Natural killer cell (primary cell): Measurements from ENCODE around the gene MMEL1. TPM values are rescaled to one million over a fixed set of nuclear protein-coding genes. Genes with fewer than 3 reads are reported as not detected.

Experiments
- ATAC-seq, 3 donors: fragments of 150-1000 bp in 2 of 3; fragments of 200-7000 bp in 1 of 3; cut with Tn5 transposase; 1 replicate in 1 of 3; 2 replicates in 2 of 3; pipeline ENCODE4 v1.10.0; 2021; ENCODE audit warnings: mild to moderate bottlenecking in 2 of 3, moderate library complexity in 2 of 3
- DNase-seq, 2 donors: peaks; one replicate each; pipeline versions ENCODE4 v3.0.0 to v3.0.0-alpha.2; 2013 to 2021; ENCODE audit warnings: mixed read lengths in 1 of 2
- H3K27ac ChIP-seq: one replicate; pipeline ENCODE4 v1.5.1; 2013; ENCODE audit warnings: mild to moderate bottlenecking, low read length
- H3K27me3 ChIP-seq: one replicate; pipeline ENCODE4 v1.6.1; 2013; ENCODE audit warnings: low read length; ENCODE audit not compliant: control insufficient read depth, insufficient read depth
- H3K36me3 ChIP-seq: one replicate; pipeline ENCODE4 v1.6.1; 2013; ENCODE audit warnings: low read length; ENCODE audit not compliant: control insufficient read depth, insufficient read depth
- H3K4me1 ChIP-seq: one replicate; pipeline ENCODE4 v1.6.1; 2013; ENCODE audit warnings: low read length; ENCODE audit not compliant: control insufficient read depth, insufficient read depth
- H3K4me3 ChIP-seq: one replicate; pipeline ENCODE4 v1.5.1; 2013; ENCODE audit warnings: low read length
- H3K9me3 ChIP-seq: one replicate; pipeline ENCODE4 v1.6.1; 2013; ENCODE audit warnings: low read length; ENCODE audit not compliant: control insufficient read depth, insufficient read depth
- H3K27ac Mint-ChIP-seq, 2 donors: one replicate each; pipeline ENCODE4 v1.8.0; 2022; ENCODE audit warnings: mild to moderate bottlenecking in 2 of 2, mixed read lengths in 2 of 2, moderate library complexity in 1 of 2
- H3K27me3 Mint-ChIP-seq, 2 donors: one replicate each; pipeline ENCODE4 v1.8.0; 2022; ENCODE audit warnings: low read depth in 2 of 2, mixed read lengths in 2 of 2
- H3K36me3 Mint-ChIP-seq: one replicate; pipeline ENCODE4 v1.8.0; 2022; ENCODE audit warnings: mixed read lengths
- H3K4me1 Mint-ChIP-seq, 2 donors: one replicate each; pipeline ENCODE4 v1.8.0; 2022; ENCODE audit warnings: mixed read lengths in 2 of 2
- H3K4me3 Mint-ChIP-seq: one replicate; pipeline ENCODE4 v1.8.0; 2022; ENCODE audit warnings: mild to moderate bottlenecking, moderate library complexity, mixed read lengths
- H3K9me3 Mint-ChIP-seq, 2 donors: one replicate each; pipeline ENCODE4 v1.8.0; 2022; ENCODE audit warnings: mixed read lengths in 2 of 2
- CTCF ChIP-seq: fragments of 200-600 bp; IDR thresholded peaks from one replicate; pipeline ENCODE4 v1.8.0; 2022; ENCODE audit warnings: antibody characterized with exemption
- WGBS: methylation state at CpG from one replicate; pipeline ENCODE4 v1.1.7; 2013; ENCODE audit warnings: missing lambda C conversion rate; ENCODE audit not compliant: insufficient coverage; 5-methylcytosine and 5-hydroxymethylcytosine counted together
- intact Hi-C: fragments of 100-400 bp; cut with micrococcal nuclease; formaldehyde crosslinking; loops from one replicate; pipeline ENCODE4 v1.14.2; 2022
- total RNA-seq, 4 donors: library from RNA; stranded (reverse); fragments of 120-200 nt in 1 of 4; gene quantifications; one replicate each; pipeline versions ENCODE4 v1.2.3 to v1.2.4, GENCODE V29; 2013 to 2022

Gene MMEL1
- total RNA-seq, 3 donors from 2014 or later (not counting 1 experiment from before 2014, with no cell fraction given): 1.3 to 2.0 TPM; not detected in 1

DNA sequence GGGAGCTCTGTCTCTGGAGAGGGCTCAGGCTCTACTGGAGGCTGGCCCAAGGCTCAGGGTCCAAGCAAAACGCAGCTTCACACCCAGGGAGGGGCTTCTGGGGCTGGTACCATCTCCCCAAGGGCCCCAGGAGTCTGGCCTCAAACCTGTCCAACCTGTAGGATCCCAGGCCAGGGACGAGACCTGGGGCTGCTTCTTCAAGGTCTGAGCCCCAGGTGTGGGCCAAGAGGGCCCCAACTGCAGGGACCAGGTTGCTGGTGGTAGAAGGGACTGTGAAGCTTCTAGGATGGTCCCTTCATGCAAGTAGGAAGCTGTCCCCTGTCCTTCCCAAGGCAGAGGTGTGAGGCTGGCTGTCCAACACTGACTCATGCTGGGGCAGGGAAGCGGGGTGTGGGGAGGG lies 7.8 kb upstream of the MMEL1 start:
- no peak overlapping the region for H3K27ac ChIP-seq
- intact Hi-C loops: loop anchor here (10.0 kb wide), 2 partner anchors 96 to 446 kb away; partner anchors contain the start of gene FAAP20
- Mint-ChIP-seq H3K4me1 (peaks cover 10 to 18% of the 10 kb centered on the region in 2 donors), H3K9me3 (no peaks in the 10 kb centered on the region), H3K36me3 (no peaks in the 10 kb centered on the region), H3K4me3 (no peak overlapping the region), H3K27ac (peak overlapping the region in 1 of 2 donors; percentile 47), H3K27me3 (no peaks in the 10 kb centered on the region)
- no peak for TF ChIP-seq CTCF
- WGBS: 95% methylated on average over 3 of the region's 3 CpGs
- H3K27me3 ChIP-seq: no peaks in the 10 kb centered on the region
- peaks cover 22% of the 10 kb centered on the region for H3K4me1 ChIP-seq
- H3K4me3 ChIP-seq: no peak overlapping the region
- DNase-seq (no peak), ATAC-seq (no peak)
- H3K36me3 ChIP-seq: no peaks in the 10 kb centered on the region
- peaks cover 5% of the 10 kb centered on the region for H3K9me3 ChIP-seq

DNA sequence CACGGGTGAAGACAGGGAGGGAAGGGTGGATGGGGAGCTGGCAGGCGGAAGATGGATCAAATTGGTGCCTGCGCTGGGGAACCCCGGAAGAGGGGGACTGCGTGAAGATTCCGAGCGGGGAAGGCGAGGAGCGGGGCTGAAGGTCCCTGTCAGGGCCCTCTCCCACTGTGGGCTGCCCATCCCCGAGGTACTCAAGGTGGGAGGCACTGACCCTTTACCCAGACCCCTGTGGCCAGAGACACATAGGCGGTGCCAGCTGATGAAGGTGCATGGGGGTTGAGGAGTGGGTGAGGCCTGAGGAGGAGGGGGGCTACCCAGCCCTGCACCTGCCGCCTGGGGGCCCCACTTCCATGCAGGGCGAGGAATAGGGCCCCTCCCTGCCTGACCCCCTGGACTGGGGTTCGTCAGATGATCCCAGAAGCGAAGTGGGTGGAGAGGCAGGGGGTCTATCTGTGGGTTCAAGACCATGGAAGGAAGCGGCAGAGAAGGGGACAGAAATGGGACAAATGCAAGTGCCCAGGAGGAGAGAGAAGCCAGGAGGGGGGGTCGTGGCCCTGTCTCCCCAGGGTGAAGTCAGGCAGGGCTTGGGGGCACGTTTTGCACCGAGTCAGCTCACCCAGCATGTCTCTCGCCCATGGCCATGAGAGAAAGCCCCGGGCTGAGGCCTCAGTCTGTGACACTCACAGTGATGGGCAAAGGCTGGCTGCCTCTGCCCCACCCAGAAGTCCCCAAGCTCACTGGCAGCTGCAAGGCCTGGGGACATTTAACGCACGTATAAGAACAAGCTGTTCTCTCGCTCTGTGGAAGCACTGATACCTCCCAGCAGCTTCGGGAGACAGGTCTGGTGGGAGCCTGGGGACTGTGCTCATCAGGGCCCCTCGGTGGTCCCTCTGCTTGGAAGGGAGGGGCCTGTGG lies 7.0 kb upstream of the MMEL1 start:
- Mint-ChIP-seq H3K9me3 (no peaks in the 10 kb centered on the region), H3K27ac (peak overlapping the region in 1 of 2 donors; percentile 47), H3K36me3 (no peaks in the 10 kb centered on the region), H3K4me1 (peaks cover 10 to 18% of the 10 kb centered on the region in 2 donors), H3K27me3 (no peaks in the 10 kb centered on the region), H3K4me3 (no peak overlapping the region)
- H3K4me3 ChIP-seq: no peak overlapping the region
- H3K27me3 ChIP-seq: peaks cover 3% of the 10 kb centered on the region
- intact Hi-C loops: loop anchor here (10.0 kb wide), 2 partner anchors 95 to 445 kb away; partner anchors contain the start of gene FAAP20
- H3K4me1 ChIP-seq: peaks cover 22% of the 10 kb centered on the region
- no peak for TF ChIP-seq CTCF
- ATAC-seq: no peak
- no peaks in the 10 kb centered on the region for H3K36me3 ChIP-seq
- H3K27ac ChIP-seq: no peak overlapping the region
- H3K9me3 ChIP-seq: peaks cover 5% of the 10 kb centered on the region
- 89% methylated on average over 26 of the region's 26 CpGs for WGBS
- DNase-seq: no peak

DNA sequence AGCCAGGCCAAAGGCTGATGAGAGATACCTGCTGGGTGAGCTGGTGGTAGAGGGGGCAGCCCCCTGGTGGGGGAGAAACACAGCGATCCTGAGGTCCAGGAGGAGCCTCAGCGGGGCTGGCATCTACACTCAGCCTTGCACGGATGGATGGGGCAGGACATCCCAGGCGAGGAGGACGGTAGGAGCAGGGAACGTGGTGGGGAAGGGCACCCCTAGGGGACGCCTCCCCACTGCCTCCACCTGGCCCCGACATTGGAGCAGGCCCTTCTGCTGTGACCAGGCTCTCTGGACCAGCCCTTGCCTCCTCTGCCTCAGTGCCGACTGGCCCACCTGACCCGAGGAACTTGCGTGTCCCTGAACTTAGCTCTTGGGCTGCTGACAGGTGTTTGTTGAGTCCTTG lies 6.4 kb upstream of the MMEL1 start:
- Mint-ChIP-seq H3K4me3 (no peak overlapping the region), H3K36me3 (no peaks in the 10 kb centered on the region), H3K27me3 (no peaks in the 10 kb centered on the region), H3K27ac (peak overlapping the region in 1 of 2 donors; percentile 47), H3K9me3 (no peaks in the 10 kb centered on the region), H3K4me1 (peaks cover 10 to 18% of the 10 kb centered on the region in 2 donors)
- no peak for DNase-seq
- H3K4me1 ChIP-seq: peaks cover 22% of the 10 kb centered on the region
- no peak overlapping the region for H3K4me3 ChIP-seq
- H3K27me3 ChIP-seq: peaks cover 3% of the 10 kb centered on the region
- no peak for ATAC-seq
- no peaks in the 10 kb centered on the region for H3K36me3 ChIP-seq
- H3K27ac ChIP-seq: no peak overlapping the region
- WGBS: 74% methylated on average over 11 of the region's 11 CpGs
- H3K9me3 ChIP-seq: peaks cover 5% of the 10 kb centered on the region
- intact Hi-C loops: no loop called here
- no peak for TF ChIP-seq CTCF
